Tibial artery (tissue), 4 donors: ENCODE data around the gene VPS72.

Experiments used
- DNase-seq, 2 donors: peaks; one replicate each; pipeline ENCODE4 v3.0.0-alpha.2; 2019
- H3K27ac ChIP-seq, 2 donors: fragments of 200-600 bp; sonication (generic) in 1 of 2; 1 replicate in 1 of 2; 2 replicates in 1 of 2; pipeline ENCODE4 v1.5.1; 2018 to 2019; ENCODE audit warnings: mild to moderate bottlenecking in 1 of 2
- H3K27me3 ChIP-seq, 2 donors: fragments of 200-600 bp; sonication (generic) in 1 of 2; one replicate each; pipeline versions ENCODE4 v1.5.1 to v1.6.0; 2016 to 2019
- H3K36me3 ChIP-seq, 3 donors: fragments of 200-600 bp; sonication (generic) in 2 of 3; one replicate each; pipeline ENCODE4 v1.5.1; 2016 to 2019; ENCODE audit warnings: mild to moderate bottlenecking in 2 of 3
- H3K4me1 ChIP-seq, 4 donors: fragments of 200-600 bp; sonication (generic) in 2 of 4; 1 replicate in 3 of 4; 2 replicates in 1 of 4; pipeline ENCODE4 v1.5.1; 2016 to 2019
- H3K4me3 ChIP-seq, 2 donors: fragments of 200-600 bp; sonication (generic) in 1 of 2; 1 replicate in 1 of 2; 2 replicates in 1 of 2; pipeline ENCODE4 v1.5.1; 2018 to 2019; ENCODE audit warnings: mild to moderate bottlenecking in 2 of 2
- H3K9me3 ChIP-seq, 3 donors: fragments of 200-600 bp; sonication (generic) in 1 of 3; one replicate each; pipeline ENCODE4 v1.5.1; 2016 to 2019
- intact Hi-C: fragments of 100-400 bp; cut with DNase I; formaldehyde crosslinking; loops from one replicate; pipeline ENCODE4 v1.15.0; 2023; ENCODE audit warnings: low total_unique reads
- TF ChIP-seq, protein P1 (sequence below), 2 experiments: fragments of 200-600 bp in 1 of 2; fragments of 450-650 bp in 1 of 2; IDR thresholded peaks; one replicate each; pipeline ENCODE4 v1.5.1; 2017 to 2019; ENCODE audit warnings: antibody characterized with exemption in 2 of 2, mild to moderate bottlenecking in 1 of 2, moderate library complexity in 1 of 2

VPS72 gene

GRCh38 chr1:151166505-151166956, 23.5 kb downstream of the VPS72 start:
- TF ChIP-seq, protein P1, sequence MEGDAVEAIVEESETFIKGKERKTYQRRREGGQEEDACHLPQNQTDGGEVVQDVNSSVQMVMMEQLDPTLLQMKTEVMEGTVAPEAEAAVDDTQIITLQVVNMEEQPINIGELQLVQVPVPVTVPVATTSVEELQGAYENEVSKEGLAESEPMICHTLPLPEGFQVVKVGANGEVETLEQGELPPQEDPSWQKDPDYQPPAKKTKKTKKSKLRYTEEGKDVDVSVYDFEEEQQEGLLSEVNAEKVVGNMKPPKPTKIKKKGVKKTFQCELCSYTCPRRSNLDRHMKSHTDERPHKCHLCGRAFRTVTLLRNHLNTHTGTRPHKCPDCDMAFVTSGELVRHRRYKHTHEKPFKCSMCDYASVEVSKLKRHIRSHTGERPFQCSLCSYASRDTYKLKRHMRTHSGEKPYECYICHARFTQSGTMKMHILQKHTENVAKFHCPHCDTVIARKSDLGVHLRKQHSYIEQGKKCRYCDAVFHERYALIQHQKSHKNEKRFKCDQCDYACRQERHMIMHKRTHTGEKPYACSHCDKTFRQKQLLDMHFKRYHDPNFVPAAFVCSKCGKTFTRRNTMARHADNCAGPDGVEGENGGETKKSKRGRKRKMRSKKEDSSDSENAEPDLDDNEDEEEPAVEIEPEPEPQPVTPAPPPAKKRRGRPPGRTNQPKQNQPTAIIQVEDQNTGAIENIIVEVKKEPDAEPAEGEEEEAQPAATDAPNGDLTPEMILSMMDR (IDR thresholded peaks at IDR 0.05): no peak
- Histone ChIP-seq H3K4me1 (peaks cover 0 to 31% (median 17%) of the 10 kb centered on the region in 4 donors), H3K4me3 (peak overlapping the region; percentile 67 to 76), H3K36me3 (peaks cover 17 to 53% (median 33%) of the 10 kb centered on the region in 3 donors), H3K27me3 (no peaks in the 10 kb centered on the region), H3K27ac (peak overlapping the region; percentile 92 to 96), H3K9me3 (no peaks in the 10 kb centered on the region)
- DNase-seq: no peak
- intact Hi-C loops: no loop called here

GRCh38 chr1:151165738-151166504, 24.1 kb downstream of the VPS72 start, which contains the start of the genes LYSMD1 and SCNM1:
Gene LYSMD1 (minus strand): TSS chr1:151165902. CDS start chr1:151165258, 644 bp downstream.
Gene SCNM1 (plus strand): TSS chr1:151166144. CDS start chr1:151166153, 9 bp downstream.
- Histone ChIP-seq H3K27ac (peak within 1 kb of the TSS; percentile 92 to 96), H3K9me3 (no peaks in the 10 kb centered on the region), H3K4me3 (peak within 1 kb of the TSS; percentile 67 to 76), H3K4me1 (peaks cover 0 to 33% (median 17%) of the 10 kb centered on the region in 4 donors), H3K36me3 (peaks cover 17 to 53% (median 36%) of the 10 kb centered on the region in 3 donors), H3K27me3 (no peaks in the 10 kb centered on the region)
- TF ChIP-seq, protein P1 (IDR thresholded peaks at IDR 0.05): peak in 1 of 2 experiments; percentile 50
- intact Hi-C loops: no loop called here
- DNase-seq: peak; percentile 97 to 99

GRCh38 chr1:151165281-151165737, 24.7 kb downstream of the VPS72 start:
- Histone ChIP-seq H3K36me3 (peaks cover 14 to 53% (median 36%) of the 10 kb centered on the region in 3 donors), H3K27ac (peak overlapping the region; percentile 92 to 96), H3K27me3 (no peaks in the 10 kb centered on the region), H3K4me1 (peaks cover 0 to 39% (median 17%) of the 10 kb centered on the region in 4 donors), H3K9me3 (no peaks in the 10 kb centered on the region), H3K4me3 (peak overlapping the region; percentile 67 to 76)
- peak in 1 of 2 donors; percentile 78 for DNase-seq
- TF ChIP-seq, protein P1 (IDR thresholded peaks at IDR 0.05): no peak
- intact Hi-C loops: no loop called here

DNA sequence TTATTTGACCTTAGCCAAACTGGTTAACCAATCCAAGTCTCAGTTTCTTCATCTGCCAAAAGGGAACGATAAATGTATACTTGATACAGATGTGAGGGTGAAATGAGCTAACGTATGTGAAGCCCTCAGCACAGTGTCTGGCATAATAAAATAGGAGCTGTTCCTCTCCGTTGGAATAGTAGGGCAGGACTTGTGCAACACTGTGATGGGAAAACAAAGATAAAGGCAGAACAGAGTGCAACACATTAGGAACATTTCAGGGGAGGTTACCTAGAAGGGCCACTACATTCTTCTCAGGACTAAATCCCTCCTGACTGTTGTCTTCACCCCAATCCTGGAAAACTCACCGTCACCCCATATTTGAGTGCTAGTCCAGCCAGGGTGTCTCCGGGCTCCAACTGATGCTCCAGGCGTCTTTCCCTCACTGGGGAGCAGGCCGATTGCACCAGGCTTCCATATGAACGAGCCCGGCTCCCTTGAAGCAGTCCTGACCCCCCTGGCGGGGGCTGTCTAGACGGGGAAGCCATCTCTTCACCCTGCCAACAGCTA, 25.2 kb downstream of the VPS72 start:
- H3K36me3 ChIP-seq: peaks cover 11 to 53% (median 36%) of the 10 kb centered on the region in 3 donors
- H3K4me3 ChIP-seq: peak overlapping the region; percentile 67 to 76
- H3K27ac ChIP-seq: peak overlapping the region; percentile 92 to 96
- H3K9me3 ChIP-seq: no peaks in the 10 kb centered on the region
- H3K27me3 ChIP-seq: no peaks in the 10 kb centered on the region
- intact Hi-C loops: no loop called here
- TF ChIP-seq, protein P1 (IDR thresholded peaks at IDR 0.05): peak in 1 of 2 experiments; percentile 1
- H3K4me1 ChIP-seq: peaks cover 0 to 40% (median 17%) of the 10 kb centered on the region in 4 donors
- DNase-seq: peak in 1 of 2 donors; percentile 83

DNA sequence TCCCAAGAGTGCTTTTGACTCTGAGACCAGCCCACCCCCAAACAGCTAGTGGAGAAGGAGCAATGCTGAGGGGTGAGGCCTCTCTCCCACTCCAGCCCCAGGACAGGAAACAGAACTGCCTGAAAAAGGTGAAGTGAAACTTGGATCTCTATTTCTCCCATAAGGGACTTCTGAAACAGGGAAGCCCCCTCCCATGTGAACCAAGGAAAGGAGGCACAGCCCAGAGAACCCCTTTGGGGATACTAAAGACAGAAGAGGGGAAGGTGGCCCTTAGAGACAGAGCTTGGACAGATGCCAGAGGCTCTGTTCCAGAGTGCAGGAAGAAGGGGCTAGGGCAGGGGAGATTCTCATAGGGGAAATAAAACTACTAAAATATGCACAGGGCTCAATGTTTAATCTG, 30.6 kb downstream of the VPS72 start:
- H3K4me3 ChIP-seq: no peak overlapping the region
- no peak overlapping the region for H3K27ac ChIP-seq
- no peaks in the 10 kb centered on the region for H3K27me3 ChIP-seq
- H3K4me1 ChIP-seq: peaks cover 0 to 23% (median 7%) of the 10 kb centered on the region in 4 donors
- intact Hi-C loops: loop anchor here (5.0 to 10.0 kb wide), 2 partner anchors 57 to 135 kb away; no protein-coding TSS in a partner anchor
- H3K36me3 ChIP-seq: peaks cover 13 to 58% (median 50%) of the 10 kb centered on the region in 3 donors
- TF ChIP-seq, protein P1 (IDR thresholded peaks at IDR 0.05): no peak
- no peak for DNase-seq
- no peaks in the 10 kb centered on the region for H3K9me3 ChIP-seq
